ENCODE results near the gene FHAD1.

FHAD1 gene

DNA sequence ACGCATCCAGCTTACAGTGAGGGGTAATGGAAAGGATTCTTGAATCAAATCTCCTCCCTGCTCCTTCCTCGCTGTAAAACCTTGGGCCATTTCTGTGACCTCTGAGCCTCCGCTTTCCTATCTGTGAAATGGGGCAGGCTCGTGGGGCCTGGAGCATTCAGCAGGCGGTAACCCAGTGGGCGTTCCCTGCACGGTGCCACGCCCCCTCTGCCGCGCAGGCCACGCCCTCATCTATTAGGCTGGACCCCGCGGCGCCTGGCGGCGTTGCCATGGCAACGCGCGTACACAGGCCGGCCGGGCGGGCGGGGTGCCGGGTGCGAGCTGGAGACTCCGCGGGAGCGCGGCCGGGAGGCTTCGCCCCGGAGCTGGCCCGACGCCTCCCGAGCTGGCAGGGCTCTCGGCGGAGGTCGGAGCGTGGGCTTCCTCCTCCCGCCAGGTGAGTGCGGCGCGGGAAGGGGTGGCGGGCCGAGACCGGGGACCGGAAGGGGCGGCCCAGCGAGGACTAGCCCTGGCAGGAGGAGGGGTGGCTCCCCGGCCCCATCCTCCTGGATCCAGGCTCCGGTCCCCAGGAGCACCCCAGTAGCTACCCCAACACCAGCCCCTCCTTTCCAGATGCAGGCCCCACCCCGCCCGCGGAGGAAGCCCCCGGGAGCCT lies at the start of gene FHAD1:
TSS of gene FHAD1 (plus strand) at position 264 of the 655 bp plus-strand sequence. CDS start 4,562 bp downstream, outside the sequence.
- H3K4me1 ChIP-seq (ENCODE audit: control insufficient read depth, insufficient read depth, low read length, unreplicated experiment) = no peaks in the 10 kb centered on the region
- peak within 1 kb of the TSS; percentile 63 for H3K4me3 ChIP-seq (ENCODE audit: low read depth, low read length)
- no peak within 1 kb of the TSS for H2AFZ ChIP-seq (ENCODE audit: low read length, unreplicated experiment)

DNA sequence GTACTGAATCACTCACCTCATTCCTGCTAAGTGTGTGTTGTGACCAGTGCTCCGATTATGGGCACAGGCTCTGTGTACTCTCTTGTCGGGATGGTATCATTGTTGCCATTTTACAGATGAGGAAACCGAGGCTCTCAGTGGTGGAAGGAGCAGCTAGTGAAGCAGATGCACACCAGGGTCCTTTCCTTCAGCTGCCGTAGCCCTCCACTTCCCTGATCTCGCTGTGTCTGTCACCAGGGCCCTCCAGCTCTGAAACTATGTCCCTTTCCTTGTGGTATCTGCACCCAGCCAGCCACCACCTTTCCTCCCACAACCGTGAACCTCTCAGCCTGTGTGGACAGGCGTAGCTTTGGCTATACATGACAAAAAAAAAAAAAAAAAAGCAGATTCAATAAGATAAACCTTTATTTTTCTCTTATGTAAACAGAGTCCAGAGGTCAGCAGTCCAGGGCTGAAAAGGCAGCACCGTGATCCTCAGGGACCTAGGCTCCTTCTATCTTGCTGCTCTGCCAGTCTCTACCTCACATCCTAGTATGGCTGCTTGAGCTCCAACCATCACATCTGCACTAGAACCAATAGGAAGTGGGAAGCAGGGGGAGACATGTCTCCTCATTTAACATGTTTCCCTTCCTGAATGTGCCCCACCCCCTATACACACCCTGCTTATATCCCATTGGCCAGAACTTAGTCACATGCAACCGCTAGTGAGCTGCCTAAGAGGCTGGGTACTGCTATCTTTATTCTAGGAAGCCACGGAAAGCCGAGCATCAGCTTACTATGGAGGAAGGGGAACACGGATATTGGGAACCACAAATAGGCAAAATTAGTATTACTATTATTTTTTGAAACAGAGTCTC lies 49.2 kb upstream of the FHAD1 start:
- Histone ChIP-seq H3K27ac (ENCODE audit: low read depth, low read length) (no peak overlapping the region), H3K4me3 (ENCODE audit: low read depth, low read length) (no peak overlapping the region)

More for the DNA sequence above, at the start of gene FHAD1:
- H3K79me2 ChIP-seq (ENCODE audit: control insufficient read depth, insufficient read depth, low read length, unreplicated experiment) = no peaks in the 10 kb centered on the region
- no peak within 1 kb of the TSS for H3K27ac ChIP-seq (ENCODE audit: low read depth, low read length)
- H3K36me3 ChIP-seq (ENCODE audit: insufficient read depth, low read length) = no peaks in the 10 kb centered on the region
- H3K27me3 ChIP-seq (ENCODE audit: insufficient read depth, low read length) = peaks cover 44% of the 10 kb centered on the region

DNA sequence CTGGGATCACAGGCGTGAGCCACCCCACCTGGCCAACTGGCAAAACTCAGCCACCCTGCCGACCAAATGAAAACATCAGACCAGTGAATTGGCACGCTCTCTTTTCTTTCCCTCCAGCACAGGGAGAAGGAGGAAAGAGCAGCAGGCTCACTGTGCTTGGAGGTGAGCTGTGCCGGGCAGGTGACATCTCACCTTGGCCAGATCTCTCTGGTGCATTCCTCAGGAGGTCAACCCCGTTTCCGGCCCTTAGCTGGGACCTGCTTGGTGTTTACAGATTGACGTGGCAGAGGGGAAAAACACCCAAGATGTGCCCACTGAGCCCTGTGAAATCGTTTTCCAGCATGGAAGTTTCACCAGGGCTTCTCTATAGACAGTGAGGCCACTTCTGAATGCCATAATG lies 48.3 kb upstream of the FHAD1 start:
- no peaks in the 10 kb centered on the region for H3K79me2 ChIP-seq (ENCODE audit: control insufficient read depth, insufficient read depth, low read length, unreplicated experiment)
- no peak overlapping the region for H2AFZ ChIP-seq (ENCODE audit: low read length, unreplicated experiment)
- H3K4me1 ChIP-seq (ENCODE audit: control insufficient read depth, insufficient read depth, low read length, unreplicated experiment) = peaks cover 8% of the 10 kb centered on the region
- no peaks in the 10 kb centered on the region for H3K36me3 ChIP-seq (ENCODE audit: insufficient read depth, low read length)
- H3K27me3 ChIP-seq (ENCODE audit: insufficient read depth, low read length) = no peaks in the 10 kb centered on the region
- no peak overlapping the region for H3K27ac ChIP-seq (ENCODE audit: low read depth, low read length)
- H3K4me3 ChIP-seq (ENCODE audit: low read depth, low read length) = no peak overlapping the region

More for the DNA sequence above, 49.2 kb upstream of the FHAD1 start:
- Histone ChIP-seq H2AFZ (ENCODE audit: low read length, unreplicated experiment) (no peak overlapping the region), H3K4me1 (ENCODE audit: control insufficient read depth, insufficient read depth, low read length, unreplicated experiment) (peaks cover 8% of the 10 kb centered on the region), H3K27me3 (ENCODE audit: insufficient read depth, low read length) (no peaks in the 10 kb centered on the region), H3K79me2 (ENCODE audit: control insufficient read depth, insufficient read depth, low read length, unreplicated experiment) (no peaks in the 10 kb centered on the region), H3K36me3 (ENCODE audit: insufficient read depth, low read length) (no peaks in the 10 kb centered on the region)

DNA sequence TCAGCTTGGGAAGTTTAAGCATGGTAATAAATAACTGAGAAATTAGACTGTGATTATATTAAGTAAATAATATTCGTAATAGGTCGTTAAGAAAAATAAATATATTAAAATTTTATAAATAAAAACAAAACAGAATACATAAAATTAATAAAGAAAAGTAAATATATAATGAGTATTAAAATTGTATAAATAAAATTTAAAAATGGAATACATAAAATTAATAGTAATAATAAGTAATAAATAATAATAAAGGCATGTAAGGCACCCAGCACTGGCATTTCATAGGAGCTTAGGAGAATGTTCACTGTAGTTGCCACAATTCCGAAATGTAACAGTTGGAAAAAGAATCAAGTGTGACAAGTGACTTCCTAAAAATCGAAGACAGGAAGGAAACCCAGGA lies 45.8 kb upstream of the FHAD1 start:
- Histone ChIP-seq H3K79me2 (ENCODE audit: control insufficient read depth, insufficient read depth, low read length, unreplicated experiment) (no peaks in the 10 kb centered on the region), H3K4me1 (ENCODE audit: control insufficient read depth, insufficient read depth, low read length, unreplicated experiment) (peaks cover 8% of the 10 kb centered on the region), H2AFZ (ENCODE audit: low read length, unreplicated experiment) (no peak overlapping the region), H3K36me3 (ENCODE audit: insufficient read depth, low read length) (no peaks in the 10 kb centered on the region), H3K27ac (ENCODE audit: low read depth, low read length) (peak overlapping the region; percentile 46; the same call in 1 of the 2 replicates), H3K27me3 (ENCODE audit: insufficient read depth, low read length) (no peaks in the 10 kb centered on the region), H3K4me3 (ENCODE audit: low read depth, low read length) (no peak overlapping the region)

DNA sequence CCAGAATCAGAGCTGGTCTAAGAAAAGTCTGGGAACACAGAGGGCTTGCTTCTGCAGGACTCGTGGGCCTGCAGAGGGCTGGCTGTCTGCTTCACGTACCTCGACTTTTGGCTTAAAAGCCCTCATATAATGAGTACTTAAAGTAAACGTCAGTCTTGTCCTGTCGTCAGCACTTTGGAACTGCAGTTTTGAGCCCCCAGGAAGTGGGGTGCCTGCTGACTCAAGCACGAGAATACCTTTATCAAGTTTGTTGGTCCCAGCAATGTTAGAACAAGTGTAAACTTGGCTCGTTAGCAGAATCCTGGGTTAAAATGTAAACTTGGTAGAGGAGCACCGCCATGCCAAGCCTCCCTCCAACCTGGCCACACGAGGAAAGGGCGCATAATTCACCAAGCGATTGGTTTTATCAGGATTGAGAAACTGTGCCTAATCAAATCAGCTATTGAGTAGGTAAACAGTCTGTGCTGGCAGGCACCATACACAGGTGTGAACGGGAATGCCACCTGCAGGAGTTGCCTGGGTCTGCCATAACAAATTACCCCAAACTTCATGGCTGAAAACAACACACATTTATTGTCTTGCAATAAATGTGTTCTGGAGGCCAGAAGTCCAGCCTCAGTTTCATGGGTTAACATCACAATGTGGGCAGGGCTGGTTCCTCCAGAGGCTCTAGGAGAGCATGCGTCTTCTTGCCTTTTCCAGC lies 45.0 kb upstream of the FHAD1 start:
- Histone ChIP-seq H2AFZ (ENCODE audit: low read length, unreplicated experiment) (no peak overlapping the region), H3K36me3 (ENCODE audit: insufficient read depth, low read length) (no peaks in the 10 kb centered on the region), H3K79me2 (ENCODE audit: control insufficient read depth, insufficient read depth, low read length, unreplicated experiment) (no peaks in the 10 kb centered on the region), H3K4me3 (ENCODE audit: low read depth, low read length) (no peak overlapping the region), H3K27me3 (ENCODE audit: insufficient read depth, low read length) (no peaks in the 10 kb centered on the region), H3K4me1 (ENCODE audit: control insufficient read depth, insufficient read depth, low read length, unreplicated experiment) (peaks cover 8% of the 10 kb centered on the region), H3K27ac (ENCODE audit: low read depth, low read length) (no peak overlapping the region)

DNA sequence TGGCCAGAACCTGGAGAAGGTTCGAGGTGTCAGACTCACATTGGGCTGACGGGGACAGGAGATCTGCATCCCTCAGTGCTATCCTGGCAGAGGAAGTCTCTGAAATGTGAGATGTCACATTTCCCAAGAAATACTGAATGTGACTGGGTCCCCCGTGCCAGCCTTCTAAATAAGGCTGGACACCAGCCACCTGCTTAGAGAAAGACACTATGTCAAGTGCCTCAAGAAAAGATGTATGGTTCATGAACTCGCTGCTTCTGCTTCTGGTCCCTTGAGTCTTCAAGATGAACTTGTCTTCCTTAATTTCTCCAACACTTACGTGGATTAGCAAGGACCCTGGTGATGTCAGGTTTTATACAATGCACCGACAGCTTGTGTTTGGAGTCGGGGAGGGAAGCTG lies 42.1 kb upstream of the FHAD1 start:
- Histone ChIP-seq H2AFZ (ENCODE audit: low read length, unreplicated experiment) (no peak overlapping the region), H3K4me1 (ENCODE audit: control insufficient read depth, insufficient read depth, low read length, unreplicated experiment) (peaks cover 8% of the 10 kb centered on the region), H3K4me3 (ENCODE audit: low read depth, low read length) (no peak overlapping the region), H3K27me3 (ENCODE audit: insufficient read depth, low read length) (no peaks in the 10 kb centered on the region), H3K79me2 (ENCODE audit: control insufficient read depth, insufficient read depth, low read length, unreplicated experiment) (no peaks in the 10 kb centered on the region), H3K36me3 (ENCODE audit: insufficient read depth, low read length) (no peaks in the 10 kb centered on the region), H3K27ac (ENCODE audit: low read depth, low read length) (no peak overlapping the region)

DNA sequence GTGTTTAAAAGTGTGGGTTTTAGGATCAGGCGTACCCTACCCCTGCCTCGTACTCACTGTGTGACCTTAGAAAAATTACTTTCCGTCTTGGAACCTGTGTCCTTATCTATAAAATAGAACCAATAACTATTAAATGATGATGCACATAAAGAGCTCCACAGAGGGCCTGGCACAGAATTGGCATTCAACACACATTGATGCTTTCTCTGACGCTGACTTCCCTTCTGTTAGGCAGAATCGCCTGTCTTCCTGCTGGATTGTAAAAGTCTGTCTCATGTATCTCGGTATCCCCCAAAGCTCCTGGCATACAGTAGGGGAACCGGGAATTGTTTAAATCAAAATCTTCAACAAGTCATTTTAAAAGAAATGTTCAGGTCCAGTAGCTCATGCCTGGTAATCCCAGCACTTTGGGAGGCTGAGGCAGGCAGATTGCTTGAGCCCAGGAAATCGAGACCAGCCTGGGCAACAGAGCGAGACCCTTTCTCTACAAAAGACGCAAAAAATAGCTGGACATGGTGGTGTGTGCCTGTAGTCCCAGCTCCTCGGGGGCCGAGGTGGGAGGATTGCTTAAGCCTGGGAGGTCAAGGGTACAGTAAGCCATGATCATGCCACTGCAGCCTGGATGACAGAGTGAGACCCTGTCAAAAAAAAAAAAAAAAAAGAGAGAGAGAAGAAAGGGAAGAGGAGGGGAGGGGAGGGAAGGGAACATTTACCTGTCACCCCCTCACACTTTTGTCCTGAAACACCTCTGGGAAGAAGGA lies 41.3 kb upstream of the FHAD1 start:
- H3K27me3 ChIP-seq (ENCODE audit: insufficient read depth, low read length) = no peaks in the 10 kb centered on the region
- no peaks in the 10 kb centered on the region for H3K79me2 ChIP-seq (ENCODE audit: control insufficient read depth, insufficient read depth, low read length, unreplicated experiment)
- H2AFZ ChIP-seq (ENCODE audit: low read length, unreplicated experiment) = no peak overlapping the region
- peaks cover 3% of the 10 kb centered on the region for H3K4me1 ChIP-seq (ENCODE audit: control insufficient read depth, insufficient read depth, low read length, unreplicated experiment)
- no peaks in the 10 kb centered on the region for H3K36me3 ChIP-seq (ENCODE audit: insufficient read depth, low read length)
- no peak overlapping the region for H3K4me3 ChIP-seq (ENCODE audit: low read depth, low read length)
- H3K27ac ChIP-seq (ENCODE audit: low read depth, low read length) = no peak overlapping the region

DNA sequence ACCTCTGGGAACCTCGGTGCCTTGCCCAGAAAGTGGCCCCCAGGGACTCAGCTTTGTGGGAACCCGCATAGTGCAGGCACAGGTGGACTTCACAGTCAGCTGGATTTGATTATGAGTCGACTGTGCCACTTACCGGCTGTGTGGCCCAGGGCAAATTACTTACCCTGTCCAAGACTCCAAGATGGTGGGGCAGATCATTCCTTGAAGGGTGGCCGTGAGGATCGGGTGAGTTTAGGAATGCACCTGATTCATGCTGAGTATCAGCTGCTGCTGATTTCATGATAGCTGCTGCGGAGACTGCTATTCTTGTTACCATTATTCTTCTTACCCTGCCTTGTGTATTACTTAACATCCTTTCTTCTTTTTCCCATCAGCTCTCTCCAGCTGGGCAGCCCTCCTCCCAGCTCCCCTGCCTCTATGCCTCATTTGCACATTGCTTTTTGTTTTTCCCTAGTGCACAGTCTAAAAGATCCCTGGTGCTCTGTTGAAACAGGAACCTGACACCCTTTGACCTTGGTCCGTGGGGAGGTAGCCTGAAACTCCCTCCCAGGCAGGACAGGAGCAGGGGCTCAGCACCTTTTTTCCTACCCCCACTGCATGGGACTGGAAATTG lies 40.5 kb upstream of the FHAD1 start:
- H3K79me2 ChIP-seq (ENCODE audit: control insufficient read depth, insufficient read depth, low read length, unreplicated experiment) = no peaks in the 10 kb centered on the region
- H3K27ac ChIP-seq (ENCODE audit: low read depth, low read length) = no peak overlapping the region
- no peaks in the 10 kb centered on the region for H3K36me3 ChIP-seq (ENCODE audit: insufficient read depth, low read length)
- H2AFZ ChIP-seq (ENCODE audit: low read length, unreplicated experiment) = no peak overlapping the region
- no peaks in the 10 kb centered on the region for H3K27me3 ChIP-seq (ENCODE audit: insufficient read depth, low read length)
- H3K4me1 ChIP-seq (ENCODE audit: control insufficient read depth, insufficient read depth, low read length, unreplicated experiment) = no peaks in the 10 kb centered on the region
- no peak overlapping the region for H3K4me3 ChIP-seq (ENCODE audit: low read depth, low read length)

DNA sequence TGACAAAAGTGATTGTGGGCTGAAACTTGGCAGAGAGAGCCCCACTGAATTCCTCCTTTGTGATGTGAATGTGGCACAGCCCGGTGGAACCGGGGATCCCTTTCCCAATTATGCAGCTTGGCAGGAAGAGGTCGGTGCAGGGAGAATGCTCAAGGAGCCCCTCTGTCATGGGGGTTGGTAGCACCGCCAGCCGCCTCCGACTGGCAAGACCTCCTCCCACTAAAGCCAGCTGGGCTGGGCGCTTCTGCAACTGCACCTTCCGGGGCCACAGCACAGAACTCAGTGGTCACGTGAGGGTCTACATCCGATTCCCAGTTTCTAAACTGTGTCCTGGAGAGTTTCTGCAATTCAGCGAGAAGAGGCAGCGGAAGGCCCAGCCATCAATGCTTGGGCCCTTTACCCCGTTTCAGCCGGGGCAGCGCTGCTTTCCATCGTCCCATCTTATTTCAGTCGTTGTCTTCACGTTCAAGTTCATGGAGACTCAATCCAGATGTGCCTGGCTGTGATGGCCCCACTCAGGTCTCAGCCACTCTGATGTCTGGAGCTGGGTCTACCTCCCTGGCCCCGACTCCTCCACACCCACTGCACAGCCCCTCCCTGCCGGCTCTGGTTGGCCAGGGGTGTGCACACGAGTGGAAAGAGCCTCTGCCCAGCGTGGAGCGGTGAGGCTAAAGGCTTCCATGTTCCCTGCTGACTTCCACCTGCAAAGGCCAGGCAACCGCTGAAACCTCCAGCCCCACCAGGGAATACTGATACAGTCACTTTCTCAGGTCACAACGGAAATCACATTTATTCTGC lies 39.8 kb upstream of the FHAD1 start:
- no peak overlapping the region for H3K27ac ChIP-seq (ENCODE audit: low read depth, low read length)
- no peaks in the 10 kb centered on the region for H3K4me1 ChIP-seq (ENCODE audit: control insufficient read depth, insufficient read depth, low read length, unreplicated experiment)
- H3K36me3 ChIP-seq (ENCODE audit: insufficient read depth, low read length) = no peaks in the 10 kb centered on the region
- no peaks in the 10 kb centered on the region for H3K79me2 ChIP-seq (ENCODE audit: control insufficient read depth, insufficient read depth, low read length, unreplicated experiment)
- no peak overlapping the region for H2AFZ ChIP-seq (ENCODE audit: low read length, unreplicated experiment)
- H3K27me3 ChIP-seq (ENCODE audit: insufficient read depth, low read length) = no peaks in the 10 kb centered on the region
- no peak overlapping the region for H3K4me3 ChIP-seq (ENCODE audit: low read depth, low read length)

All from ACC112 (cell line).